ENCODE measurements around the gene RPA3. TPM values are rescaled to one million over a fixed set of nuclear protein-coding genes. Genes with fewer than 3 reads are reported as not detected.

RPA3 gene
- total RNA-seq, 1 experiment from 2014 or later, result 87.5 TPM

GRCh38 chr7:7641129-7641663, 77.2 kb downstream of the RPA3 start:
- peak overlapping the region; percentile 71 for H3K9ac ChIP-seq (ENCODE audit: low read length)
- H4K20me1 ChIP-seq (ENCODE audit: insufficient read depth), result no peaks in the 10 kb centered on the region
- ChIA-PET CTCF (interaction anchor here (0.8 to 2.5 kb wide), 3 partner anchors 40 to 654 kb away, joined by 3 to 8 read pairs (median 4); no protein-coding TSS in a partner anchor), RAD21 (ENCODE audit: low non-redundant PET in 1 of 2, low total read pairs in 2 of 2, uncharacterized antibody in 2 of 2, unreplicated experiment in 2 of 2) (no interaction called here), POLR2A (no interaction called here)
- H3K27ac ChIP-seq (ENCODE audit: low read depth, low read length), result peak overlapping the region; percentile 62
- no peaks in the 10 kb centered on the region for H3K9me2 ChIP-seq (ENCODE audit: insufficient read depth)
- peak; percentile 15 for DNase-seq (ENCODE audit: low read depth, low spot score)
- ATAC-seq, result peak; percentile 17
- peak overlapping the region; percentile 92 for H3K4me2 ChIP-seq (ENCODE audit: low read length)
- H3K4me1 ChIP-seq (ENCODE audit: control insufficient read depth in 1 of 2, insufficient read depth in 2 of 2, low read length in 2 of 2), result peaks cover 5 to 16% of the 10 kb centered on the region in 2 experiments; a peak in 2 of 4 replicates
- TSS peak; percentile 73 for BruUV-seq (replicated peaks)
- peaks cover 4 to 5% of the 10 kb centered on the region in 2 experiments; a peak in 2 of 4 replicates for H3K36me3 ChIP-seq (ENCODE audit: control insufficient read depth in 1 of 2, insufficient read depth in 2 of 2, low read length in 2 of 2)
- intact Hi-C loops (cut with micrococcal nuclease), result no loop called here
- no peaks in the 10 kb centered on the region for H3K27me3 ChIP-seq (ENCODE audit: insufficient read depth, low read length)
- peak overlapping the region; percentile 23 for H2AFZ ChIP-seq (ENCODE audit: low read depth, low read length, poor library complexity, severe bottlenecking)
- peaks cover 36% of the 10 kb centered on the region for H3K79me2 ChIP-seq (ENCODE audit: insufficient read depth, low read length)
- TF ChIP-seq CBX3 (IDR thresholded peaks at IDR 0.05; ENCODE audit: low read depth) (no peak), EZH2 (IDR thresholded peaks at IDR 0.05) (no peak), SP1 (IDR thresholded peaks at IDR 0.05; ENCODE audit: low read depth) (no peak), EZH2phosphoT487 (IDR thresholded peaks at IDR 0.05; ENCODE audit: borderline replicate concordance) (no peak), ZNF274 (IDR thresholded peaks at IDR 0.05; ENCODE audit: low read depth, low read length) (no peak), ATF3 (IDR thresholded peaks at IDR 0.05) (no peak), EGR1 (IDR thresholded peaks at IDR 0.05; ENCODE audit: low read depth) (no peak), ZFX (IDR thresholded peaks at IDR 0.05) (no peak), RAD21 (IDR thresholded peaks at IDR 0.05; ENCODE audit: low read depth) (no peak), POLR2A (IDR thresholded peaks at IDR 0.05; ENCODE audit: borderline replicate concordance, extremely low read depth, insufficient read depth, insufficient read length) (no peak), ZBTB33 (IDR thresholded peaks at IDR 0.05; ENCODE audit: extremely low read depth, insufficient replicate concordance, low read length) (no peak), POLR2AphosphoS5 (IDR thresholded peaks at IDR 0.05; ENCODE audit: low read depth, low read length) (no peak), ELF1 (IDR thresholded peaks at IDR 0.05; ENCODE audit: borderline replicate concordance, low read depth) (no peak), TCF7L2 (IDR thresholded peaks at IDR 0.05; ENCODE audit: borderline replicate concordance, extremely low read depth, insufficient read depth, insufficient read length) (no peak), MAX (IDR thresholded peaks at IDR 0.05) (no peak), CTCF (IDR thresholded peaks at IDR 0.05 in 2 of 3, conservative IDR thresholded peaks at IDR 0.05 in 1 of 3; ENCODE audit: borderline replicate concordance in 1 of 3, insufficient read depth in 1 of 3, low read depth in 2 of 3, low read length in 2 of 3) (no peak), CEBPB (IDR thresholded peaks at IDR 0.05; ENCODE audit: low read depth) (no peak), SRF (IDR thresholded peaks at IDR 0.05; ENCODE audit: low read depth) (no peak), REST (IDR thresholded peaks at IDR 0.05; ENCODE audit: low read depth) (no peak), FOSL1 (IDR thresholded peaks at IDR 0.05; ENCODE audit: low read depth) (no peak)
- H3K4me3 ChIP-seq (replicated peaks in 1 of 2; ENCODE audit: low read depth in 1 of 2, low read length in 2 of 2), result peak overlapping the region; percentile 59 to 82
- H3K9me3 ChIP-seq (ENCODE audit: control insufficient read depth in 1 of 2, insufficient read depth in 1 of 2, low read depth in 1 of 2, low read length in 2 of 2), result no peaks in the 10 kb centered on the region

All from HCT116 (cell line).